Activated CD8-positive, alpha-beta memory T cell treated with anti-CD3 and anti-CD28 coated beads, Interleukin-2, amount 10 ng/mL, durations not matched to agents 7 days and 5 days (primary cell): ENCODE measurements around the gene C4orf51. TPM values are rescaled to one million over a fixed set of nuclear protein-coding genes. Genes with fewer than 3 reads are reported as not detected.

Source experiments
- ATAC-seq: fragments of 150-1000 bp; cut with Tn5 transposase; one replicate; pipeline ENCODE4 v1.10.0; 2021; ENCODE audit warnings: moderate library complexity
- CTCF ChIA-PET: fragments of 350-600 bp; sonication (Branson Sonifier 250); formaldehyde crosslinking; loops from one replicate; lab custom pipeline; 2021; ENCODE audit warnings: antibody characterized with exemption; lab: Charles Lee
- DNase-seq: peaks from one replicate; pipeline ENCODE4 v3.0.0-alpha.2; 2020
- H3K27ac Mint-ChIP-seq: one replicate; pipeline ENCODE4 v1.8.0; 2021; ENCODE audit warnings: mild to moderate bottlenecking, mixed read lengths
- H3K27me3 Mint-ChIP-seq: one replicate; pipeline ENCODE4 v1.8.0; 2021; ENCODE audit warnings: mixed read lengths
- H3K36me3 Mint-ChIP-seq: one replicate; pipeline ENCODE4 v1.8.0; 2021; ENCODE audit warnings: mild to moderate bottlenecking, mixed read lengths
- H3K4me1 Mint-ChIP-seq: one replicate; pipeline ENCODE4 v1.8.0; 2021; ENCODE audit warnings: mixed read lengths
- H3K4me3 Mint-ChIP-seq: one replicate; pipeline ENCODE4 v1.8.0; 2021; ENCODE audit warnings: mild to moderate bottlenecking, moderate library complexity, mixed read lengths
- H3K9me3 Mint-ChIP-seq: one replicate; pipeline ENCODE4 v1.8.0; 2022; ENCODE audit warnings: low read depth, mixed read lengths
- total RNA-seq, 2 experiments: library from RNA; stranded (reverse); gene quantifications; one replicate each; pipeline ENCODE4 v1.2.3, GENCODE V29; 2021

Gene C4orf51
- total RNA-seq, 2 experiments from 2014 or later = not detected

- CTCF ChIA-PET = no interaction called here
- H3K4me1 Mint-ChIP-seq = peaks cover 11% of the 10 kb centered on the region
- H3K27ac Mint-ChIP-seq = no peak overlapping the region
- no peaks in the 10 kb centered on the region for H3K27me3 Mint-ChIP-seq
- H3K36me3 Mint-ChIP-seq = peaks cover 46% of the 10 kb centered on the region
- ATAC-seq (no peak), DNase-seq (no peak)
- no peak overlapping the region for H3K4me3 Mint-ChIP-seq
- no peaks in the 10 kb centered on the region for H3K9me3 Mint-ChIP-seq
Observed at GRCh38 chr4:145774473-145774872, 94.5 kb downstream of the C4orf51 start.

GRCh38 chr4:145775406-145775805 is 95.5 kb downstream of the C4orf51 start:
- peaks cover 49% of the 10 kb centered on the region for H3K36me3 Mint-ChIP-seq
- H3K4me3 Mint-ChIP-seq = no peak overlapping the region
- H3K27me3 Mint-ChIP-seq = no peaks in the 10 kb centered on the region
- CTCF ChIA-PET = no interaction called here
- H3K4me1 Mint-ChIP-seq = peaks cover 11% of the 10 kb centered on the region
- H3K27ac Mint-ChIP-seq = no peak overlapping the region
- DNase-seq (no peak), ATAC-seq (no peak)
- H3K9me3 Mint-ChIP-seq = no peaks in the 10 kb centered on the region

GRCh38 chr4:145776208-145776607 is 96.3 kb downstream of the C4orf51 start:
- Mint-ChIP-seq H3K27ac (no peak overlapping the region), H3K4me3 (no peak overlapping the region), H3K36me3 (peaks cover 52% of the 10 kb centered on the region), H3K9me3 (peaks cover under 1% of the 10 kb centered on the region), H3K4me1 (peaks cover 12% of the 10 kb centered on the region), H3K27me3 (no peaks in the 10 kb centered on the region)
- ATAC-seq (no peak), DNase-seq (no peak)
- CTCF ChIA-PET = no interaction called here

DNA sequence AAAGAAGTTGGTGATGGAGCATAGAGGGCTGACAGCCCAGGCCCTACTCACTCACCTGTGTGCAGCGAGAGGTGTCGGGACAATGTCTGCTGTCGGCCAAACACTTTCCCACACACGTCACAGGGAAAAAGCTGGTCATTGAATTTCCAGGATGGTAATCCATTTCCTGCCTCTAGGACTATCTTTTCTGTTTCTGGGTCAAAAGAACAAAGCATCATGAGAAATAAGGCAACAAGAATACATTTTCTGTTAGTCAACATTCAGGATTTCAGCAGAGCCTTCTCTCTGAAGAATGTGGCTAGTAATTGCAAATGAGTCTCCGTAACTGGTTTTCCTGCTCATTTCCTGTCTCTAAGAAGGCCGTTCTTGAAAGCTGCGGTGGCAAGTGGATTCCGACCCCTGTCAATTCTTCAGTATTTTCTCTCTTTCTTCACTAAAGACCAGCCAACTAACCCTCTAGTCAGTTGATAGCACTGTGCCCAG is 99.4 kb downstream of the C4orf51 start:
- H3K4me1 Mint-ChIP-seq = peaks cover 15% of the 10 kb centered on the region
- CTCF ChIA-PET = no interaction called here
- H3K4me3 Mint-ChIP-seq = no peak overlapping the region
- H3K27me3 Mint-ChIP-seq = no peaks in the 10 kb centered on the region
- H3K27ac Mint-ChIP-seq = no peak overlapping the region
- no peak for DNase-seq
- H3K36me3 Mint-ChIP-seq = peaks cover 63% of the 10 kb centered on the region
- no peak for ATAC-seq
- H3K9me3 Mint-ChIP-seq = peaks cover 12% of the 10 kb centered on the region

DNA sequence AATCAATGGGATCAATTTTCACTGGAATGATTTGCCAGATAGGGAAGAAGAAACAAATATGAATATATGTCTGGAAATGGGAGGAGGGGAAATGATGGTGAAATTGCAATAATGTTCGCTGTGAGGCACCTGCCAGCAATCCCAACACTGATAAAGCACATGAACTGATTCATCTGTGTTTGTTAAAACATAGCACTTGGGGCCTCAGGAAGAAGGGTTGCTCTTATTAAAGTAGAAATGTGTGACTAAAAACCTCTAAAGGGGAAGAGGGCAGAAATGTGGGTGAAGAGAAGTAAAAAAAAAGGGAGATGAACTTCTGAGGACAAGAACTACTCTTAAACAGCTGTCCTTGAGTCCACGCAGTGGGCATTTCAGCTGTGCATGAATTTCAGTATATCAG is 101.4 kb downstream of the C4orf51 start:
- Mint-ChIP-seq H3K4me1 (peaks cover 21% of the 10 kb centered on the region), H3K27me3 (no peaks in the 10 kb centered on the region), H3K36me3 (peaks cover 73% of the 10 kb centered on the region), H3K27ac (no peak overlapping the region), H3K4me3 (no peak overlapping the region), H3K9me3 (peaks cover 18% of the 10 kb centered on the region)
- DNase-seq (no peak), ATAC-seq (no peak)
- CTCF ChIA-PET = no interaction called here

Other genes starting within 250 kb of the C4orf51 start
- gene SMAD1, start 198.3 kb upstream of the C4orf51 start, total RNA-seq = 1 to 10 TPM; 1.2 to 1.9 TPM
- 10 to 100 TPM; 12.0 to 13.5 TPM for gene MMAA, start 60.8 kb upstream of the C4orf51 start, total RNA-seq